B cell (primary cell): ENCODE data around the gene MUS81. TPM values are rescaled to one million over a fixed set of nuclear protein-coding genes. Genes with fewer than 3 reads are reported as not detected.

ENCODE experiments used
- ATAC-seq: fragments of 200-7000 bp; cut with Tn5 transposase; one replicate; pipeline ENCODE4 v1.10.0; 2021; ENCODE audit warnings: low read depth, mild to moderate bottlenecking, moderate number of reproducible peaks, moderate library complexity
- CTCF ChIA-PET: fragments of 350-600 bp; sonication (Branson Sonifier 250); formaldehyde crosslinking; loops from one replicate; lab custom pipeline; 2021; ENCODE audit warnings: antibody characterized with exemption, inconsistent platforms; lab: Charles Lee
- POLR2A ChIA-PET: fragments of 350-600 bp; sonication (Branson Sonifier 250); formaldehyde crosslinking; loops from one replicate; lab custom pipeline; 2021; ENCODE audit warnings: antibody characterized with exemption; lab: Charles Lee
- DNase-seq: peaks from one replicate; pipeline ENCODE4 v3.0.0; 2013
- H2AFZ ChIP-seq: 2 replicates; pipeline ENCODE4 v1.6.1; 2012; ENCODE audit warnings: mild to moderate bottlenecking, low read depth, low read length; ENCODE audit not compliant: insufficient read depth, poor library complexity, severe bottlenecking
- H3K27ac ChIP-seq, 2 donors: 1 replicate in 1 of 2; 2 replicates in 1 of 2; pipeline ENCODE4 v1.5.1; 2012 to 2013; ENCODE audit warnings: low read length in 2 of 2, mild to moderate bottlenecking in 2 of 2, moderate library complexity in 1 of 2
- H3K27me3 ChIP-seq, 4 experiments: fragments of 200-600 bp in 1 of 4; sonication (generic) in 1 of 4; replicated peaks in 1 of 4; 1 replicate in 2 of 4; 2 replicates in 2 of 4; pipeline versions ENCODE4 v1.6.1 to v1.7.0; 2013 to 2016; ENCODE audit warnings: low read length in 3 of 4, mild to moderate bottlenecking in 2 of 4, mixed read lengths in 1 of 4, moderate library complexity in 1 of 4; ENCODE audit not compliant: insufficient read depth in 4 of 4, control insufficient read depth in 3 of 4; ENCODE audit errors: control extremely low read depth in 1 of 4
- H3K36me3 ChIP-seq, 2 experiments: replicated peaks in 1 of 2; 1 replicate in 1 of 2; 2 replicates in 1 of 2; pipeline versions ENCODE4 v1.6.1 to v1.7.1; 2013; ENCODE audit warnings: low read length in 1 of 2; ENCODE audit not compliant: insufficient read depth in 2 of 2, control insufficient read depth in 1 of 2; ENCODE audit errors: control extremely low read depth in 1 of 2, extremely low read depth in 1 of 2
- H3K4me1 ChIP-seq, 2 donors: fragments of 200-600 bp in 1 of 2; sonication (generic) in 1 of 2; 1 replicate in 1 of 2; 2 replicates in 1 of 2; pipeline versions ENCODE4 v1.5.1 to v1.6.1; 2013 to 2017; ENCODE audit warnings: low read length in 2 of 2; ENCODE audit not compliant: control insufficient read depth in 2 of 2, insufficient read depth in 2 of 2
- H3K4me2 ChIP-seq: replicated peaks from 2 replicates; pipeline ENCODE3; 2012; ENCODE audit warnings: mild to moderate bottlenecking, low read depth, low read length; ENCODE audit not compliant: poor library complexity, severe bottlenecking
- H3K4me3 ChIP-seq, 5 experiments: fragments of 200-600 bp in 1 of 5; sonication (generic) in 1 of 5; 1 replicate in 3 of 5; 2 replicates in 2 of 5; pipeline versions ENCODE4 v1.5.1 to v1.7.0; 2011 to 2016; ENCODE audit warnings: low read length in 4 of 5, mild to moderate bottlenecking in 4 of 5, low read depth in 2 of 5, control low read depth in 1 of 5, moderate library complexity in 1 of 5; ENCODE audit not compliant: insufficient read depth in 1 of 5; ENCODE audit errors: control extremely low read depth in 1 of 5, extremely low read depth in 1 of 5
- H3K79me2 ChIP-seq: fragments of 200-600 bp; sonication (generic); one replicate; pipeline ENCODE4 v1.6.0; 2016; ENCODE audit warnings: low read length; ENCODE audit not compliant: control insufficient read depth, insufficient read depth
- H3K9ac ChIP-seq: fragments of 200-600 bp; sonication (generic); 2 replicates; pipeline ENCODE4 v1.6.1; 2017; ENCODE audit warnings: mild to moderate bottlenecking, low read length, moderate library complexity
- H3K9me3 ChIP-seq, 3 donors: one replicate each; pipeline versions ENCODE4 v1.6.1 to v1.7.1; 2013; ENCODE audit warnings: low read length in 2 of 3; ENCODE audit not compliant: control insufficient read depth in 2 of 3, insufficient read depth in 1 of 3; ENCODE audit errors: control extremely low read depth in 1 of 3
- H4K20me1 ChIP-seq: 2 replicates; pipeline ENCODE4 v1.6.0; 2012; ENCODE audit warnings: mild to moderate bottlenecking, low read length; ENCODE audit not compliant: insufficient read depth, control insufficient read depth, poor library complexity, severe bottlenecking
- H3K27ac Mint-ChIP-seq: one replicate; pipeline ENCODE4 v1.8.0; 2021; ENCODE audit warnings: mixed read lengths
- H3K27me3 Mint-ChIP-seq: one replicate; pipeline ENCODE4 v1.8.0; 2021; ENCODE audit warnings: mixed read lengths
- H3K4me1 Mint-ChIP-seq: one replicate; pipeline ENCODE4 v1.8.0; 2021; ENCODE audit warnings: mixed read lengths
- H3K4me3 Mint-ChIP-seq: one replicate; pipeline ENCODE4 v1.8.0; 2021; ENCODE audit warnings: mixed read lengths
- H3K9me3 Mint-ChIP-seq: one replicate; pipeline ENCODE4 v1.8.0; 2022; ENCODE audit warnings: mixed read lengths; ENCODE audit not compliant: insufficient read depth
- CTCF ChIP-seq: fragments of 200-600 bp; IDR thresholded peaks from one replicate; pipeline ENCODE4 v1.8.0; 2022; ENCODE audit warnings: antibody characterized with exemption, mild to moderate bottlenecking
- EZH2 ChIP-seq: IDR thresholded peaks from 2 replicates; pipeline ENCODE4 v1.6.1; 2012; ENCODE audit warnings: borderline replicate concordance, low read depth, mild to moderate bottlenecking, moderate library complexity, low read length; ENCODE audit not compliant: insufficient read depth, poor library complexity, severe bottlenecking
- WGBS: methylation state at CpG from one replicate; pipeline ENCODE4 v1.1.5; 2013; ENCODE audit warnings: missing lambda C conversion rate; ENCODE audit not compliant: insufficient coverage; 5-methylcytosine and 5-hydroxymethylcytosine counted together
- intact Hi-C: fragments of 100-400 bp; cut with micrococcal nuclease; formaldehyde crosslinking; loops from one replicate; pipeline ENCODE4 v1.10.0; 2022
- polyA plus RNA-seq: library from polyadenylated mRNA; depleted of rRNA; stranded (reverse); fragments of >200 nt; gene quantifications from 2 replicates; pipeline ENCODE4 v1.2.3, GENCODE V29; 2012
- total RNA-seq, 2 donors: library from RNA; stranded (reverse); fragments of 120-200 nt in 1 of 2; gene quantifications; 1 replicate in 1 of 2; 2 replicates in 1 of 2; pipeline versions ENCODE4 v1.2.3 to v1.2.4, GENCODE V29; 2013 to 2022

The MUS81 gene
- total and polyA plus RNA-seq, 2 donors (not counting 1 experiment from before 2014, with no cell fraction given) = 74.5 to 134 TPM

- Mint-ChIP-seq H3K27me3 (no peaks in the 10 kb centered on the region), H3K9me3 (no peaks in the 10 kb centered on the region), H3K4me3 (peak within 1 kb of the TSS; percentile 98), H3K27ac (peak within 1 kb of the TSS; percentile 98), H3K4me1 (peaks cover 65% of the 10 kb centered on the region)
- H3K9ac ChIP-seq = peak within 1 kb of the TSS; percentile 96
- intact Hi-C loops = loop anchor here (1.0 to 2.0 kb wide), 3 partner anchors 10 to 178 kb away; partner anchors contain the start of genes FOSL1 and KAT5
- H3K36me3 ChIP-seq = peaks cover 0 to 8% of the 10 kb centered on the region in 2 experiments
- DNase-seq (peak; percentile 98), ATAC-seq (peak; percentile 70)
- CTCF ChIA-PET = interaction anchor here (0.6 to 15.5 kb wide), 31 partner anchors 8 to 1557 kb away, joined by 3 to 244 read pairs (median 4); partner anchors contain the start of genes C11orf68, CFL1, FOSL1 and KAT5
- no peaks in the 10 kb centered on the region for H3K9me3 ChIP-seq
- peaks cover 24% of the 10 kb centered on the region for H3K79me2 ChIP-seq
- peak within 1 kb of the TSS; percentile 99 for H2AFZ ChIP-seq
- H4K20me1 ChIP-seq = peaks cover 21% of the 10 kb centered on the region
- peak within 1 kb of the TSS; percentile 99 for H3K4me2 ChIP-seq
- TF ChIP-seq EZH2 (no peak), CTCF (peak; percentile 33)
- peak within 1 kb of the TSS; percentile 18 to 88 (median 75) for H3K4me3 ChIP-seq
- peaks cover 52 to 62% of the 10 kb centered on the region in 2 donors for H3K4me1 ChIP-seq
- under 1% methylated on average over 94 of the region's 94 CpGs for WGBS
- no peaks in the 10 kb centered on the region for H3K27me3 ChIP-seq
- POLR2A ChIA-PET = interaction anchor here (0.5 to 6.2 kb wide), 18 partner anchors 10 to 1215 kb away, joined by 3 to 65 read pairs (median 7); partner anchors contain the start of genes BANF1, C11orf68, CFL1 and DRAP1
- peak within 1 kb of the TSS; percentile 85 for H3K27ac ChIP-seq
Observed at GRCh38 chr11:65890324-65891218, 30.3 kb downstream of the MUS81 start, which contains the start of gene CCDC85B. Gene CCDC85B, plus strand, starts transcription at chr11:65890673. Its CDS starts 111 bp downstream, at chr11:65890784.
